ENCODE measurements around the gene TCL1A.

Gene TCL1A

DNA sequence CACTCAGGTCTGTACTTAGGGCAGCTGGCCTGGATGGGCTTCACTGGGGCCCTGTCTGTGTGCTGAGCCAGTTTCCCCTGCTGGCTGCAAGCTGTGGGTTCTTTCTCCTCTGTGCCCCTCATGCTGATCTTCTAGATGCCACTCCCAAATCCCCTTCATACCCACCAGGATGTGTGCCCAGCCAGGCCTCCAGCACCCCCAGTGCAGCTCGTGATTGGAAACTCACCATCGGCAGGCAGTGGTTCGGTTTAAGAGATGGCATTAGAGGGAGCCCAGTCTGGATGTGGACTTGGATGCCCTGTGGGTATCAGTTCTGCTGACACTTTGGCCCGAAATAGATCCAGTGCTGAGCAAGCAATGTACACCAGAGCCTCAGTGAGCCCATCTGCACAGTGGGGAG, 21.8 kb downstream of the TCL1A start:
- no peak for DNase-seq (ENCODE audit: low read depth in 1 of 2, low spot score in 1 of 2)
- Histone ChIP-seq H3K27ac (replicated peaks) (no peak overlapping the region), H3K27me3 (ENCODE audit: insufficient read depth, poor library complexity, severe bottlenecking) (peaks cover 2% of the 10 kb centered on the region), H3K4me3 (replicated peaks; ENCODE audit: insufficient read depth, low read length) (no peak overlapping the region)
- no peak for TF ChIP-seq POLR2AphosphoS5 (IDR thresholded peaks at IDR 0.05; ENCODE audit: low read depth)
- TF ChIP-seq GABPA (IDR thresholded peaks at IDR 0.05; ENCODE audit: low read depth), result no peak
- TF ChIP-seq, protein P1, sequence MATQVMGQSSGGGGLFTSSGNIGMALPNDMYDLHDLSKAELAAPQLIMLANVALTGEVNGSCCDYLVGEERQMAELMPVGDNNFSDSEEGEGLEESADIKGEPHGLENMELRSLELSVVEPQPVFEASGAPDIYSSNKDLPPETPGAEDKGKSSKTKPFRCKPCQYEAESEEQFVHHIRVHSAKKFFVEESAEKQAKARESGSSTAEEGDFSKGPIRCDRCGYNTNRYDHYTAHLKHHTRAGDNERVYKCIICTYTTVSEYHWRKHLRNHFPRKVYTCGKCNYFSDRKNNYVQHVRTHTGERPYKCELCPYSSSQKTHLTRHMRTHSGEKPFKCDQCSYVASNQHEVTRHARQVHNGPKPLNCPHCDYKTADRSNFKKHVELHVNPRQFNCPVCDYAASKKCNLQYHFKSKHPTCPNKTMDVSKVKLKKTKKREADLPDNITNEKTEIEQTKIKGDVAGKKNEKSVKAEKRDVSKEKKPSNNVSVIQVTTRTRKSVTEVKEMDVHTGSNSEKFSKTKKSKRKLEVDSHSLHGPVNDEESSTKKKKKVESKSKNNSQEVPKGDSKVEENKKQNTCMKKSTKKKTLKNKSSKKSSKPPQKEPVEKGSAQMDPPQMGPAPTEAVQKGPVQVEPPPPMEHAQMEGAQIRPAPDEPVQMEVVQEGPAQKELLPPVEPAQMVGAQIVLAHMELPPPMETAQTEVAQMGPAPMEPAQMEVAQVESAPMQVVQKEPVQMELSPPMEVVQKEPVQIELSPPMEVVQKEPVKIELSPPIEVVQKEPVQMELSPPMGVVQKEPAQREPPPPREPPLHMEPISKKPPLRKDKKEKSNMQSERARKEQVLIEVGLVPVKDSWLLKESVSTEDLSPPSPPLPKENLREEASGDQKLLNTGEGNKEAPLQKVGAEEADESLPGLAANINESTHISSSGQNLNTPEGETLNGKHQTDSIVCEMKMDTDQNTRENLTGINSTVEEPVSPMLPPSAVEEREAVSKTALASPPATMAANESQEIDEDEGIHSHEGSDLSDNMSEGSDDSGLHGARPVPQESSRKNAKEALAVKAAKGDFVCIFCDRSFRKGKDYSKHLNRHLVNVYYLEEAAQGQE (IDR thresholded peaks at IDR 0.05; ENCODE audit: insufficient replicate concordance, low read depth), result no peak
- TF ChIP-seq CTCF (IDR thresholded peaks at IDR 0.05; ENCODE audit: insufficient read depth, low read length), result no peak
- TF ChIP-seq SPI1 (IDR thresholded peaks at IDR 0.05; ENCODE audit: borderline replicate concordance, low read depth), result no peak

DNA sequence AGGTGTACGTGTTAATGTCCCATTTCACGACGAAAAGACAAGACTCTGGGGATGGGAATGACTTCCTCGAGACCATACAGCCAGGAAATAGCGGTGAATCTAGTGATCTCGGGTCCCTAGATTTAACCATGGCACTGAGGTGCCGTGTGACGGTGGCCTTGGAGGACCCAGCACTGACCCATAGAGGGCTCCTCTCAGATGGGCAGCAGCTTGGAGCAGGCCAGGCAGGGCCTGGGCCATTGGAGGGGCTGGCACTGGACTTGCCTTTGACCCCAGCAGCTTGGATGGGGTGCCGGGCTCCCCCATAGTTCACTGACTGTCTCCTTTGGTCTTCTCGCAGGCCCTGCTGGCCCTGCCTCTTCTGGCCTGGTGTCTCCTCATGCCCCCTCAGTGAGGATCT, 22.3 kb downstream of the TCL1A start:
- Histone ChIP-seq H3K27ac (replicated peaks) (no peak overlapping the region), H3K27me3 (ENCODE audit: insufficient read depth, poor library complexity, severe bottlenecking) (peaks cover 2% of the 10 kb centered on the region), H3K4me3 (replicated peaks; ENCODE audit: insufficient read depth, low read length) (no peak overlapping the region)
- no peak for DNase-seq (ENCODE audit: low read depth in 1 of 2, low spot score in 1 of 2)
- no peak for TF ChIP-seq CTCF (IDR thresholded peaks at IDR 0.05; ENCODE audit: insufficient read depth, low read length)
- no peak for TF ChIP-seq POLR2AphosphoS5 (IDR thresholded peaks at IDR 0.05; ENCODE audit: low read depth)
- TF ChIP-seq GABPA (IDR thresholded peaks at IDR 0.05; ENCODE audit: low read depth), result no peak
- no peak for TF ChIP-seq SPI1 (IDR thresholded peaks at IDR 0.05; ENCODE audit: borderline replicate concordance, low read depth)
- TF ChIP-seq, protein P1 (IDR thresholded peaks at IDR 0.05; ENCODE audit: insufficient replicate concordance, low read depth), result no peak

- Histone ChIP-seq H3K27me3 (ENCODE audit: insufficient read depth, poor library complexity, severe bottlenecking) (peaks cover 2% of the 10 kb centered on the region), H3K4me3 (replicated peaks; ENCODE audit: insufficient read depth, low read length) (no peak overlapping the region), H3K27ac (replicated peaks) (no peak overlapping the region)
- no peak for DNase-seq (ENCODE audit: low read depth in 1 of 2, low spot score in 1 of 2)
- TF ChIP-seq POLR2AphosphoS5 (IDR thresholded peaks at IDR 0.05; ENCODE audit: low read depth) (no peak), CTCF (IDR thresholded peaks at IDR 0.05; ENCODE audit: insufficient read depth, low read length) (no peak), SPI1 (IDR thresholded peaks at IDR 0.05; ENCODE audit: borderline replicate concordance, low read depth) (no peak), GABPA (IDR thresholded peaks at IDR 0.05; ENCODE audit: low read depth) (no peak)
- TF ChIP-seq, protein P1 (IDR thresholded peaks at IDR 0.05; ENCODE audit: insufficient replicate concordance, low read depth), result no peak
Measured at GRCh38 chr14:95690815-95691214, 23.1 kb downstream of the TCL1A start.
